Measurements from ENCODE around the gene OS9.
"Not testable (repeated sequence)": the region's sequence is repeated elsewhere in the genome, so short reads cannot be mapped to it uniquely, and the experiment has no call there.

The OS9 gene, protein sequence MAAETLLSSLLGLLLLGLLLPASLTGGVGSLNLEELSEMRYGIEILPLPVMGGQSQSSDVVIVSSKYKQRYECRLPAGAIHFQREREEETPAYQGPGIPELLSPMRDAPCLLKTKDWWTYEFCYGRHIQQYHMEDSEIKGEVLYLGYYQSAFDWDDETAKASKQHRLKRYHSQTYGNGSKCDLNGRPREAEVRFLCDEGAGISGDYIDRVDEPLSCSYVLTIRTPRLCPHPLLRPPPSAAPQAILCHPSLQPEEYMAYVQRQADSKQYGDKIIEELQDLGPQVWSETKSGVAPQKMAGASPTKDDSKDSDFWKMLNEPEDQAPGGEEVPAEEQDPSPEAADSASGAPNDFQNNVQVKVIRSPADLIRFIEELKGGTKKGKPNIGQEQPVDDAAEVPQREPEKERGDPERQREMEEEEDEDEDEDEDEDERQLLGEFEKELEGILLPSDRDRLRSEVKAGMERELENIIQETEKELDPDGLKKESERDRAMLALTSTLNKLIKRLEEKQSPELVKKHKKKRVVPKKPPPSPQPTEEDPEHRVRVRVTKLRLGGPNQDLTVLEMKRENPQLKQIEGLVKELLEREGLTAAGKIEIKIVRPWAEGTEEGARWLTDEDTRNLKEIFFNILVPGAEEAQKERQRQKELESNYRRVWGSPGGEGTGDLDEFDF

GRCh38 chr12:57693659-57694458, at the start of gene OS9:
Gene OS9 (plus strand): TSS chr12:57694132. CDS start chr12:57694162, 30 bp downstream.
- H3K4me3 ChIP-seq (ENCODE audit: low read length): peak within 1 kb of the TSS; percentile 89
- TF ChIP-seq ZNF274 (IDR thresholded peaks at IDR 0.05; ENCODE audit: low read depth, low read length): no peak

DNA sequence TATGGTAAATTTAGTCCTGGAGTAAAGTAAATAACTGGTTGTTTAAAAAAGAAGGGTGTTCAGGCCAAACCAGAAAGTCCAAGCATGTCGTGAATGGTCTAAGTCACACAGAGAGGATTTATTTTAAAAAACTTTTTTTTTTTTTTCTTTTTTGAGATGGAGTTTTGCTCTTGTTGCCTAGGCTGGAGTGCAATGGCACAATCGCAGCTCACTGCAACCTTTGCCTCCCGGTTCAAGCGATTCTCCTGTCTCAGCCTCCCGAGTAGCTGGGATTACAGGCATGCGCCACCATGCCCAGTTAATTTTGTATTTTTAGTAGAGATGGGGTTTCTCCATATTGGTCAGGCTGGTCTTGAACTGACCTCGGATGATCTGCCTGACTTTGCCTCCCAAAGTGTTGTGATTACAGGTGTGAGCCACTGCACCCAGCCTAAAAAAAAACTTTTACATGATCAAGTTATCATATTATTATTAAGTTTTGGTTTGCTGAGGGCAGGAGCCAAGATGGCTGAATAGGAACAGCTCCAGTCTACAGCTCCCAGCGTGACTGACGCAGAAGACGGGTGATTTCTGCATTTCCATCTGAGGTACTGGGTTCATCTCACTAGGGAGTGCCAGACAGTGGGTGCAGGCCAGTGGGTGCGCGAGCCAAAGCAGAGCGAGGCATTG, 47.8 kb upstream of the OS9 start:
- not testable (repeated sequence) for H3K4me3 ChIP-seq (ENCODE audit: low read length)

DNA sequence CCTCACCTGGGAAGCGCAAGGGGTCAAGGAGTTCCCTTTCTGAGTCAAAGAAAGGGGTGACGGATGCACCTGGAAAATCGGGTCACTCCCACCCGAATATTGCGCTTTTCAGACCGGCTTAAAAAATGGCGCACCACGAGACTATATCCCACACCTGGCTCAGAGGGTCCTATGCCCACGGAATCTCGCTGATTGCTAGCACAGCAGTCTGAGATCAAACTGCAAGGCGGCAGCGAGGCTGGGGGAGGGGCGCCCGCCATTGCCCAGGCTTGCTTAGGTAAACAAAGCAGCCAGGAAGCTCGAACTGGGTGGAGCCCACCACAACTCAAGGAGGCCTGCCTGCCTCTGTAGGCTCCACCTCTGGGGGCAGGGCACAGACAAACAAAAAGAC, 47.3 kb upstream of the OS9 start:
- H3K4me3 ChIP-seq (ENCODE audit: low read length): not testable (repeated sequence)

- no peak overlapping the region for H3K4me3 ChIP-seq (ENCODE audit: low read length)
- TF ChIP-seq ZNF274 (IDR thresholded peaks at IDR 0.05; ENCODE audit: low read depth, low read length): no peak
Observed at GRCh38 chr12:57654042-57654441, 39.9 kb upstream of the OS9 start.

DNA sequence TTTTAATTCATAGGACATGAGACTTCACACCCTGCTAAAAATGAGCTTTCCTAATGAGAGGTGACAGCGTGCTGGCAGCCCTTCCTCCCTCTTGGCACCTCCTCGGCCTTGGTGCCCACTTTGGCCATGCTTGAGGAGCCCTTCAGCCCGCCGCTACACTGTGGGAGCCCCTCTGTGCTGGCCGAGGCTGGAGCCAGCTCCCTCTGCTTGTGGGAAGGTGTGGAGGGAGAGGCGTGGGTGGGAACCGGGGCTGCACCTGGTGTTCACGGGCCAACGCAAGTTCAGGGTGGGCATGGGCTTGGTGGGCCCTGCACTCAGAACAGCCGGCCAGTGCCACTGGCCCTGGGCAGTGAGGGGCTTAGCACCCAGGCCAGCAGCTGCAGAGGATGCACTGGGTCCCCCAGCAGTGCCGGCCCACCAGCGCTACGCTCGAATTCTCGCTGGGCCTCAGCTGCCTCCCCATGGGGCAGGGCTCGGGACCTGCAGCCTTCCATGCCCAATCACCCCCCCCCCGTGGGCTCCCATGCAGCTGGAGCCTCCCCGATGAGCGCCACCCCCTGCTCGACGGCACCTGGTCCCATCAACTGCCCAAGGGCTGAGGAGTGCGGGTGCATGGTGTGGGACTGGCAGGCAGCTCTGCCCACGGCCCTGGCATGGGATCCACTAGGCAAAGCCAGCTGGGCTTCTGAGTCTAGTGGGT, 38.2 kb upstream of the OS9 start:
- no peak for TF ChIP-seq ZNF274 (IDR thresholded peaks at IDR 0.05; ENCODE audit: low read depth, low read length)
- no peak overlapping the region for H3K4me3 ChIP-seq (ENCODE audit: low read length)

GRCh38 chr12:57656408-57656807, 37.5 kb upstream of the OS9 start:
- not testable (repeated sequence) for H3K4me3 ChIP-seq (ENCODE audit: low read length)

DNA sequence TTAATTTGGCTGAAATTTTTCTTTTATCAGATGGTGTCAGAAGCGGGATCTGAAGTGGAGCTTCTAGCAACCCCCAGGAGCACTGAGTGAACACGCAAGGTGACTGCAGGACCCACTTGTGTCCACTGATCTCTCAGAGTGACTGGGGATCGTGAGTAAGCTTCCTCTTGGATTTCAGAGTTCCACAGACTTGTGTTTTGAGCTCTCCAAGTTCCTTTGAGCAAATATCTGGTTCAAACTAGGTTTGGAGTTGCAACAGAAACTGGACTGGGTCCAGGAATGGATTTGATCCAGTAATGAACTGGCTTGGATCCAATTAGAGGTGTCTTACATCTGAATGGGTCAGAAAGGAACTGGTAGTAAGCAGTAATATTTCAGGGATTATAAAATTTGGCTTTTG, 36.2 kb upstream of the OS9 start:
- H3K4me3 ChIP-seq (ENCODE audit: low read length): no peak overlapping the region
- no peak for TF ChIP-seq ZNF274 (IDR thresholded peaks at IDR 0.05; ENCODE audit: low read depth, low read length)

DNA sequence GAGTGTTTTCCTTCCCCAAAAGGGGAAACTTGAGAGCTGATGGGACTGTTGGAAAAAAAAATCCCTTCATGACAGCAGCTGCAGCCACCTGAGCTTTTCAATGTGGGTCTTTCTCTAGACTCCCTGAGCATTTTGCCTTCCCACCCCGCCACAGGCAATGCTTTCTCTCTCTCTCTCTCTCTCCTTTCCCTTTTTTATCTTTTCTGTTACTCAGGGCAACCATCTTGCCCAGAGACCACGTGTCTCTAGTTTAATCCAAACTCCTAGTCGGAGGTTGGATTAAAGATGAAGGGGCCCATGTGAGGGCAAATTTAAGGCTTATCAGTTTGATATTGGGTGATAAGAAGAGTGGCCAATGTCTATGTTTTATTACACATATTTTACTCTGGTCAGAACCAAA, 35.0 kb upstream of the OS9 start:
- no peak for TF ChIP-seq ZNF274 (IDR thresholded peaks at IDR 0.05; ENCODE audit: low read depth, low read length)
- H3K4me3 ChIP-seq (ENCODE audit: low read length): no peak overlapping the region

DNA sequence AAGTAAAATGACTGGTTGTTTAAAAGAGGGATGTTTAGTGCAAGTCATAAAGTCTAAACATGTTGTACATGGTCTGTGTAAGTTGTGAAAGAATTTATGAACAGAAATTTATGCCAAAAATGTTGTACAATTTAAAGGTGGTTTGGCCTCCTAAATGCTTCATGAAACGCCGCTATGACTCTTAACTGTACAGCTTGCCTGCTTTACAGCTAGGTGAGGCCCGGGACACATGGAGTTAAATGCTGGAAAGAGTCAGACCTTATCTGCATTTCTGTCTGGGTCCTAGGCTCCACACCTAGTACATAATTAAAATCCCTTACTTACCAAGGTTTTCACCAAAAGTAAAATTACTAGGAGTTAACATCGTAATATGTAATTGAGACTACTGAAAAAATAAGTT, 32.6 kb upstream of the OS9 start:
- TF ChIP-seq ZNF274 (IDR thresholded peaks at IDR 0.05; ENCODE audit: low read depth, low read length): no peak
- no peak overlapping the region for H3K4me3 ChIP-seq (ENCODE audit: low read length)

DNA sequence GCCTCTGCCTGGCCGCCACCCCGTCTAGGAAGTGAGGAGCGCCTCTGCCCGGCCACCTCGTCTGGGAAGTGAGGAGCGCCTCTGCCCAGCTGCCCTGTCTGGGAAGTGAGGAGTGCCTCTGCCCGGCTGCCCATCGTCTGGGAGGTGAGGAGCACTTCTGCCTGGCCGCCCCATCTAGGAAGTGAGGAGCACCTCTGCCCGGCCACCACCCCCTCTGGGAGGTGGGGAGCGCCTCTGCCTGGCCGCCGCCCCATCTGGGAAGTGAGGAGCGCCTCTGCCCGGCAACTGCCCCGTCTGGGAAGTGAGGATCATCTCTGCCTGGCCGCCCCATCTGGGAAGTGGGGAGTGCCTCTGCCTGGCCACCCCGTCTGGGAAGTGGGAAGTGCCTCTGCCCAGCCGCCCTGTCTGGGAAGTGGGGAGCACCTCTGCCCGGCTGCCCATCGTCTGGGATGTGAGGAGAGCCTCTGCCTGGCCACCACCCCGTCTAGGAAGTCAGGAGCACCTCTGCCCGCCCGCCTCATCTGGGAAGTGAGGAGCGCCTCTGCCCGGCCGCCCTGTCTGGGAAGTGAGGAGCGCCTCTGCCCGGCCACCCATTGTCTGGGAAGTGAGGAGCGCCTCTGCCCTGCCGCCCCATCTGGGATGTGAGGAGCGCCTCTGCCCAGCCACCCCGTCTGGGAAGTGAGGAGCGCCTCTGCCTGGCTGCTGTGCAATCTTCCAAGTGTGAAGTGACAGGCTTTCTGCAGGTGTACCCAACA, 28.7 kb upstream of the OS9 start:
- H3K4me3 ChIP-seq (ENCODE audit: low read length): not testable (repeated sequence)

DNA sequence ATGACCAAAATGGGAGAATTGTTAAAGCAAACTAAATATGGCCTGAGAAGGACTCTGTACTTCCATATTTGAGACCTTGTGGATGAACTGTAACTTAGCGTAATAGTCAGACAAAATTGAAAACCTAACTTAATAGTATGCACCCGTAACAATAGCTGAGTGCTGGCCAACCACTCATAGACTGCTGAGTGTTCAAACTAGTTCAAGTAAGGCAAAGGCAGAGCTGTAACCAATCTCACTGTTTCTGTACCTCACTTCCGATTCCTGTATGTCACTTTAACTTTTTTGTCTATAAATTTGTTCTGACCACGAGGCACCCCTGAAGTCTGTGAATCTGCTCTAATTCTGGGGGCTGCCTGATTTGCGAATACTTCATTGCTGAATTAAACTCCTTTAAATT, 27.0 kb upstream of the OS9 start:
- TF ChIP-seq ZNF274 (IDR thresholded peaks at IDR 0.05; ENCODE audit: low read depth, low read length): no peak
- H3K4me3 ChIP-seq (ENCODE audit: low read length): no peak overlapping the region

- H3K4me3 ChIP-seq (ENCODE audit: low read length): not testable (repeated sequence)
Observed at GRCh38 chr12:57669691-57670090, 24.2 kb upstream of the OS9 start.

DNA sequence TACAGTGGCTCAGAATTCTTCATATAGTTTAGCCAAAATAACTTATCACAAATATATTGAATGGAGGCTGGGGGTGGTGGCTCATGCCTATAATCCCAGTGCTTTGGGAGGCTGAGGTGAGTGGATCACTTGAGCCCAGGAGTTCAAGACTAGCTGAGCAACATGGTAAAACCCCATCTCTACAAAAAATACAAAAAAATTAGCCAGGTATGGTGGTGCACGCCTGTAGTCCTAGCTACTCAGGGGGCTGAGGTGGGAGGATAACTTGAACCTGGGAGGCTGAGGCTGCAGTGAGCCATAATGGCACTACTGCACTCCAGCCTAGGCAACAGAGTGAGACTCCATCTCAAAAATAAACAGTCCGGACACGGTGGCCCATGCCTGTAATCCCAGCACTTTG, 22.1 kb upstream of the OS9 start:
- not testable (repeated sequence) for H3K4me3 ChIP-seq (ENCODE audit: low read length)

DNA sequence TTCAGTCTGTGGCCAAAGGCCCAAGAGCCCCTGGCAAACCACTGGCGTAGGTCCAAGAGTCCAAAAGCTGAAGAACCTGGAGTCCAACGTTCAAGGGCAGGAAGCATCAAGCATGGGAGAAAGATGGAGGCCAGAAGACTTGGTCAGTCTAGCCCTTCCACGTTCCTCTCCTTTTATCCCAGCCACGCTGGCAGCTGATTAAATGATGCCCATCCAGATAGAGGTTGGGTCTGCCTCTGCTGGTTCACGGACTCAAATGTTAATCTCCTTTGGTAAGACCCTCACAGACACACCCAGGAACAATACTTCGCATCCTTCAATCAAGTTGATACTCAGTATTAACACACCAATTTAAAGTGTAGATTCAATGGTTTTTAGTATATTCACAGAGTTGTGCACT, 21.1 kb upstream of the OS9 start:
- no peak overlapping the region for H3K4me3 ChIP-seq (ENCODE audit: low read length)
- TF ChIP-seq ZNF274 (IDR thresholded peaks at IDR 0.05; ENCODE audit: low read depth, low read length): no peak

Measured in GM08714 (cell line).